Fibroblast of peridontal ligament (primary cell): ENCODE measurements around the gene PIK3C2A.

Source experiments
- DNase-seq: peaks from one replicate; pipeline ENCODE4 v3.0.0-alpha.2; 2010; ENCODE audit errors: extremely low read depth

The PIK3C2A gene

GRCh38 chr11:17159441-17159840 lies 48.3 kb downstream of the PIK3C2A start:
- DNase-seq = no peak
